ENCODE data around the gene CWC22. TPM values are rescaled to one million over a fixed set of nuclear protein-coding genes. Genes with fewer than 3 reads are reported as not detected.
"Not testable (repeated sequence)": the region's sequence is repeated elsewhere in the genome, so short reads cannot be mapped to it uniquely, and the experiment has no call there.

Gene CWC22
- total and polyA plus RNA-seq, 5 donors from 2014 or later, result 19.3 to 32.1 (median 29.3) TPM

GRCh38 chr2:179965291-179966258, 41.5 kb downstream of the CWC22 start:
- Mint-ChIP-seq H3K36me3 (peaks cover 49% of the 10 kb centered on the region), H3K27me3 (no peaks in the 10 kb centered on the region), H3K4me3 (no peak overlapping the region), H3K27ac (no peak overlapping the region), H3K4me1 (peaks cover 0 to 20% (median 6%) of the 10 kb centered on the region in 4 donors), H3K9me3 (no peaks in the 10 kb centered on the region)
- Histone ChIP-seq H3K27me3 (ENCODE audit: control insufficient read depth, insufficient read depth, low read length) (no peaks in the 10 kb centered on the region), H3K36me3 (ENCODE audit: control insufficient read depth, insufficient read depth, low read length) (peaks cover 73% of the 10 kb centered on the region), H3K9me3 (ENCODE audit: control insufficient read depth in 2 of 2, low read length in 2 of 2) (no peaks in the 10 kb centered on the region), H3K4me3 (ENCODE audit: low read depth, low read length) (no peak overlapping the region), H3K4me1 (ENCODE audit: control insufficient read depth, insufficient read depth, low read length, poor library complexity, severe bottlenecking) (no peaks in the 10 kb centered on the region), H3K27ac (ENCODE audit: insufficient read depth, low read length, poor library complexity, severe bottlenecking) (no peak overlapping the region)
- ATAC-seq (ENCODE audit: low read depth in 2 of 2) (no peak), DNase-seq (no peak)

- ATAC-seq (ENCODE audit: low read depth in 2 of 2) (no peak), DNase-seq (no peak)
- H3K27me3 ChIP-seq (ENCODE audit: control insufficient read depth, insufficient read depth, low read length), result no peaks in the 10 kb centered on the region
- H3K27ac ChIP-seq (ENCODE audit: insufficient read depth, low read length, poor library complexity, severe bottlenecking), result no peak overlapping the region
- Mint-ChIP-seq H3K4me3 (no peak overlapping the region), H3K36me3 (peaks cover 42% of the 10 kb centered on the region), H3K4me1 (peaks cover 0 to 20% (median 7%) of the 10 kb centered on the region in 4 donors), H3K27ac (no peak overlapping the region), H3K27me3 (no peaks in the 10 kb centered on the region), H3K9me3 (no peaks in the 10 kb centered on the region)
- H3K4me3 ChIP-seq (ENCODE audit: low read depth, low read length), result no peak overlapping the region
- H3K9me3 ChIP-seq (ENCODE audit: control insufficient read depth in 2 of 2, low read length in 2 of 2), result no peaks in the 10 kb centered on the region
- peaks cover 62% of the 10 kb centered on the region for H3K36me3 ChIP-seq (ENCODE audit: control insufficient read depth, insufficient read depth, low read length)
- no peaks in the 10 kb centered on the region for H3K4me1 ChIP-seq (ENCODE audit: control insufficient read depth, insufficient read depth, low read length, poor library complexity, severe bottlenecking)
These were observed 43.5 kb downstream of the CWC22 start for GRCh38 chr2:179963626-179964025.

- H3K27ac ChIP-seq (ENCODE audit: insufficient read depth, low read length, poor library complexity, severe bottlenecking); H3K4me3 Mint-ChIP-seq; H3K27ac Mint-ChIP-seq; H3K9me3 ChIP-seq (ENCODE audit: control insufficient read depth in 2 of 2, low read length in 2 of 2); H3K4me3 ChIP-seq (ENCODE audit: low read depth, low read length); H3K27me3 Mint-ChIP-seq; H3K4me1 Mint-ChIP-seq; H3K9me3 Mint-ChIP-seq; DNase-seq; ATAC-seq (ENCODE audit: low read depth in 2 of 2); H3K4me1 ChIP-seq (ENCODE audit: control insufficient read depth, insufficient read depth, low read length, poor library complexity, severe bottlenecking); H3K27me3 ChIP-seq (ENCODE audit: control insufficient read depth, insufficient read depth, low read length): not testable (repeated sequence)
- H3K36me3 ChIP-seq (ENCODE audit: control insufficient read depth, insufficient read depth, low read length), result peaks cover 57% of the 10 kb centered on the region
- H3K36me3 Mint-ChIP-seq, result peaks cover 34% of the 10 kb centered on the region
These were observed 48.8 kb downstream of the CWC22 start for GRCh38 chr2:179958251-179958650.

- Histone ChIP-seq H3K27me3 (ENCODE audit: control insufficient read depth, insufficient read depth, low read length) (no peaks in the 10 kb centered on the region), H3K4me3 (ENCODE audit: low read depth, low read length) (no peak overlapping the region), H3K36me3 (ENCODE audit: control insufficient read depth, insufficient read depth, low read length) (peaks cover 69% of the 10 kb centered on the region), H3K4me1 (ENCODE audit: control insufficient read depth, insufficient read depth, low read length, poor library complexity, severe bottlenecking) (no peaks in the 10 kb centered on the region), H3K9me3 (ENCODE audit: control insufficient read depth in 2 of 2, low read length in 2 of 2) (no peaks in the 10 kb centered on the region), H3K27ac (ENCODE audit: insufficient read depth, low read length, poor library complexity, severe bottlenecking) (no peak overlapping the region)
- H3K27me3 Mint-ChIP-seq, result no peaks in the 10 kb centered on the region
- DNase-seq (no peak), ATAC-seq (ENCODE audit: low read depth in 2 of 2) (no peak)
- no peak overlapping the region for H3K4me3 Mint-ChIP-seq
- H3K36me3 Mint-ChIP-seq, result peaks cover 44% of the 10 kb centered on the region
- H3K27ac Mint-ChIP-seq, result no peak overlapping the region
- H3K9me3 Mint-ChIP-seq, result no peaks in the 10 kb centered on the region
- peaks cover 0 to 6% (median 2%) of the 10 kb centered on the region in 4 donors for H3K4me1 Mint-ChIP-seq
These were observed 53.1 kb downstream of the CWC22 start for GRCh38 chr2:179954026-179954425.

- H3K27ac ChIP-seq (ENCODE audit: insufficient read depth, low read length, poor library complexity, severe bottlenecking), result no peak overlapping the region
- no peaks in the 10 kb centered on the region for H3K27me3 ChIP-seq (ENCODE audit: control insufficient read depth, insufficient read depth, low read length)
- no peak for DNase-seq
- H3K4me1 Mint-ChIP-seq, result peaks cover 0 to 6% (median 3%) of the 10 kb centered on the region in 4 donors
- H3K36me3 ChIP-seq (ENCODE audit: control insufficient read depth, insufficient read depth, low read length), result peaks cover 75% of the 10 kb centered on the region
- no peak overlapping the region for H3K27ac Mint-ChIP-seq
- H3K36me3 Mint-ChIP-seq, result peaks cover 48% of the 10 kb centered on the region
- no peaks in the 10 kb centered on the region for H3K9me3 ChIP-seq (ENCODE audit: control insufficient read depth in 2 of 2, low read length in 2 of 2)
- ATAC-seq (ENCODE audit: low read depth in 2 of 2), result no peak
- no peaks in the 10 kb centered on the region for H3K9me3 Mint-ChIP-seq
- H3K4me1 ChIP-seq (ENCODE audit: control insufficient read depth, insufficient read depth, low read length, poor library complexity, severe bottlenecking), result no peaks in the 10 kb centered on the region
- H3K4me3 Mint-ChIP-seq, result no peak overlapping the region
- no peaks in the 10 kb centered on the region for H3K27me3 Mint-ChIP-seq
- H3K4me3 ChIP-seq (ENCODE audit: low read depth, low read length), result no peak overlapping the region
These were observed 53.7 kb downstream of the CWC22 start for GRCh38 chr2:179953359-179953758.

GRCh38 chr2:179952658-179953057, 54.4 kb downstream of the CWC22 start:
- no peaks in the 10 kb centered on the region for H3K27me3 ChIP-seq (ENCODE audit: control insufficient read depth, insufficient read depth, low read length)
- no peak for DNase-seq
- no peak for ATAC-seq (ENCODE audit: low read depth in 2 of 2)

GRCh38 chr2:179951680-179952079, 55.4 kb downstream of the CWC22 start:
- H3K27ac ChIP-seq (ENCODE audit: insufficient read depth, low read length, poor library complexity, severe bottlenecking), result no peak overlapping the region
- no peaks in the 10 kb centered on the region for H3K27me3 ChIP-seq (ENCODE audit: control insufficient read depth, insufficient read depth, low read length)
- H3K9me3 ChIP-seq (ENCODE audit: control insufficient read depth in 2 of 2, low read length in 2 of 2), result no peaks in the 10 kb centered on the region
- no peak overlapping the region for H3K4me3 ChIP-seq (ENCODE audit: low read depth, low read length)
- peaks cover 47% of the 10 kb centered on the region for H3K36me3 Mint-ChIP-seq
- H3K36me3 ChIP-seq (ENCODE audit: control insufficient read depth, insufficient read depth, low read length), result peaks cover 79% of the 10 kb centered on the region
- H3K4me3 Mint-ChIP-seq, result no peak overlapping the region
- ATAC-seq (ENCODE audit: low read depth in 2 of 2) (no peak), DNase-seq (no peak)
- H3K27me3 Mint-ChIP-seq, result no peaks in the 10 kb centered on the region
- H3K27ac Mint-ChIP-seq, result peak overlapping the region in 2 of 3 donors; percentile 72 to 89
- no peaks in the 10 kb centered on the region for H3K9me3 Mint-ChIP-seq
- no peaks in the 10 kb centered on the region for H3K4me1 ChIP-seq (ENCODE audit: control insufficient read depth, insufficient read depth, low read length, poor library complexity, severe bottlenecking)
- peaks cover 0 to 4% (median 2%) of the 10 kb centered on the region in 4 donors for H3K4me1 Mint-ChIP-seq

More at GRCh38 chr2:179952658-179953057, 54.4 kb downstream of the CWC22 start:
- no peaks in the 10 kb centered on the region for H3K9me3 Mint-ChIP-seq
- H3K4me3 ChIP-seq (ENCODE audit: low read depth, low read length), result no peak overlapping the region
- H3K27ac ChIP-seq (ENCODE audit: insufficient read depth, low read length, poor library complexity, severe bottlenecking), result no peak overlapping the region
- H3K9me3 ChIP-seq (ENCODE audit: control insufficient read depth in 2 of 2, low read length in 2 of 2), result no peaks in the 10 kb centered on the region
- peaks cover 49% of the 10 kb centered on the region for H3K36me3 Mint-ChIP-seq
- H3K36me3 ChIP-seq (ENCODE audit: control insufficient read depth, insufficient read depth, low read length), result peaks cover 75% of the 10 kb centered on the region
- H3K4me1 Mint-ChIP-seq, result peaks cover 0 to 6% (median 3%) of the 10 kb centered on the region in 4 donors
- H3K4me3 Mint-ChIP-seq, result no peak overlapping the region
- no peak overlapping the region for H3K27ac Mint-ChIP-seq
- H3K27me3 Mint-ChIP-seq, result no peaks in the 10 kb centered on the region
- no peaks in the 10 kb centered on the region for H3K4me1 ChIP-seq (ENCODE audit: control insufficient read depth, insufficient read depth, low read length, poor library complexity, severe bottlenecking)

- DNase-seq (no peak), ATAC-seq (ENCODE audit: low read depth in 2 of 2) (no peak)
- Mint-ChIP-seq H3K27me3 (no peaks in the 10 kb centered on the region), H3K4me3 (no peak overlapping the region), H3K27ac (no peak overlapping the region), H3K9me3 (no peaks in the 10 kb centered on the region), H3K36me3 (peaks cover 49% of the 10 kb centered on the region), H3K4me1 (peaks cover 0 to 4% (median 2%) of the 10 kb centered on the region in 4 donors)
- no peak overlapping the region for H3K27ac ChIP-seq (ENCODE audit: insufficient read depth, low read length, poor library complexity, severe bottlenecking)
- H3K4me3 ChIP-seq (ENCODE audit: low read depth, low read length), result no peak overlapping the region
- H3K36me3 ChIP-seq (ENCODE audit: control insufficient read depth, insufficient read depth, low read length), result peaks cover 85% of the 10 kb centered on the region
- no peaks in the 10 kb centered on the region for H3K27me3 ChIP-seq (ENCODE audit: control insufficient read depth, insufficient read depth, low read length)
- H3K4me1 ChIP-seq (ENCODE audit: control insufficient read depth, insufficient read depth, low read length, poor library complexity, severe bottlenecking), result no peaks in the 10 kb centered on the region
- no peaks in the 10 kb centered on the region for H3K9me3 ChIP-seq (ENCODE audit: control insufficient read depth in 2 of 2, low read length in 2 of 2)
These were observed 56.7 kb downstream of the CWC22 start for GRCh38 chr2:179950391-179950790.
